HepG2 (cell line): ENCODE results near the gene RASL12. TPM values are rescaled to one million over a fixed set of nuclear protein-coding genes. Genes with fewer than 3 reads are reported as not detected.

Experiments
- CREB1 ChIP-seq, 2 experiments: fragments of 450-650 bp in 1 of 2; IDR thresholded peaks; 2 replicates each; pipeline ENCODE4 v1.6.1; 2016 to 2017; ENCODE audit warnings: control low read depth in 1 of 2, mild to moderate bottlenecking in 1 of 2, missing compliant biosample characterization in 1 of 2, missing genetic modification characterization in 1 of 2
- EEA1 ChIP-seq: sonication (generic); formaldehyde crosslinking; IDR thresholded peaks from 2 replicates; pipeline ENCODE4 v1.5.1; 2020; ENCODE audit warnings: mild to moderate bottlenecking, missing genetic modification reagents, borderline replicate concordance
- ELF4 ChIP-seq: sonication (generic); formaldehyde crosslinking; IDR thresholded peaks from 2 replicates; pipeline ENCODE4 v1.5.0; 2020; ENCODE audit warnings: missing genetic modification reagents, mild to moderate bottlenecking, moderate library complexity, borderline replicate concordance
- HOXD1 ChIP-seq: sonication (generic); formaldehyde crosslinking; IDR thresholded peaks from 2 replicates; pipeline ENCODE4 v1.5.0; 2020; ENCODE audit warnings: missing genetic modification reagents
- KLF6 ChIP-seq: IDR thresholded peaks from 2 replicates; pipeline ENCODE4 v1.8.0; 2016; ENCODE audit warnings: missing biosample characterization, missing genetic modification reagents
- MEIS1 ChIP-seq: sonication (generic); formaldehyde crosslinking; IDR thresholded peaks from 2 replicates; pipeline ENCODE4 v1.9.0; 2021; ENCODE audit warnings: mild to moderate bottlenecking, missing genetic modification reagents, moderate library complexity, borderline replicate concordance
- MTF2 ChIP-seq: sonication (generic); formaldehyde crosslinking; IDR thresholded peaks from 2 replicates; pipeline ENCODE4 v1.5.0; 2020; ENCODE audit warnings: missing genetic modification reagents, borderline replicate concordance
- NR0B2 ChIP-seq: sonication (generic); formaldehyde crosslinking; IDR thresholded peaks from 2 replicates; pipeline ENCODE4 v1.4.0; 2020; ENCODE audit warnings: mild to moderate bottlenecking, missing genetic modification reagents
- PCBP1 ChIP-seq: fragments of 200-400 bp; formaldehyde crosslinking; IDR thresholded peaks from 2 replicates; pipeline ENCODE4 v1.6.1; 2017; ENCODE audit warnings: mild to moderate bottlenecking, low read depth, low read length, borderline replicate concordance
- PHF8 ChIP-seq: sonication (generic); formaldehyde crosslinking; IDR thresholded peaks from 2 replicates; pipeline ENCODE4 v1.5.0; 2020; ENCODE audit warnings: missing genetic modification reagents
- REL ChIP-seq: sonication (generic); formaldehyde crosslinking; conservative IDR thresholded peaks from 2 replicates; pipeline ENCODE4 v1.8.0; 2022; ENCODE audit warnings: mild to moderate bottlenecking, missing genetic modification reagents, moderate library complexity
- SP4 ChIP-seq: sonication (generic); formaldehyde crosslinking; IDR thresholded peaks from 2 replicates; pipeline ENCODE4 v1.8.1; 2023; ENCODE audit warnings: mild to moderate bottlenecking, missing genetic modification reagents
- TAF15 ChIP-seq: fragments of 200-400 bp; formaldehyde crosslinking; IDR thresholded peaks from one replicate; pipeline ENCODE4 v1.6.1; 2018; ENCODE audit warnings: mild to moderate bottlenecking, low read depth, low read length; ENCODE audit not compliant: poor library complexity, severe bottlenecking
- TEAD3 ChIP-seq: optimal IDR thresholded peaks from 2 replicates; pipeline ENCODE3; 2016; ENCODE audit warnings: borderline replicate concordance
- TEF ChIP-seq: sonication (generic); formaldehyde crosslinking; IDR thresholded peaks from 2 replicates; pipeline ENCODE4 v1.5.0; 2020; ENCODE audit warnings: missing genetic modification reagents
- TSC22D2 ChIP-seq: sonication (generic); formaldehyde crosslinking; IDR thresholded peaks from 2 replicates; pipeline ENCODE4 v1.5.1; 2020; ENCODE audit warnings: missing genetic modification reagents, mild to moderate bottlenecking, borderline replicate concordance
- USF2 ChIP-seq, 2 experiments: sonication (generic) in 1 of 2; formaldehyde crosslinking in 1 of 2; IDR thresholded peaks; 2 replicates each; pipeline versions ENCODE4 v1.5.1 to v1.6.1; 2011 to 2020; ENCODE audit warnings: borderline replicate concordance in 1 of 2, low read depth in 1 of 2, low read length in 1 of 2, mild to moderate bottlenecking in 1 of 2, missing genetic modification reagents in 1 of 2, moderate library complexity in 1 of 2
- ZNF296 ChIP-seq: sonication (generic); formaldehyde crosslinking; conservative IDR thresholded peaks from 2 replicates; pipeline ENCODE4 v1.5.0; 2020; ENCODE audit warnings: mild to moderate bottlenecking, missing genetic modification reagents
- ZNF451 ChIP-seq: sonication (generic); formaldehyde crosslinking; IDR thresholded peaks from 2 replicates; pipeline ENCODE4 v1.5.0; 2020; ENCODE audit warnings: mild to moderate bottlenecking, missing genetic modification reagents
- ZNF598 ChIP-seq: sonication (generic); formaldehyde crosslinking; IDR thresholded peaks from 2 replicates; pipeline ENCODE4 v1.5.1; 2020; ENCODE audit warnings: mild to moderate bottlenecking, missing genetic modification reagents, borderline replicate concordance
- ZNF687 ChIP-seq: sonication (generic); formaldehyde crosslinking; IDR thresholded peaks from 2 replicates; pipeline ENCODE4 v1.5.1; 2020; ENCODE audit warnings: mild to moderate bottlenecking, missing genetic modification reagents, moderate library complexity
- polyA plus RNA-seq, 8 experiments: library from polyadenylated mRNA; depleted of rRNA in 3 of 8; stranded (reverse) in 7 of 8; unstranded in 1 of 8; fragments of >200 nt; fragmentation: Illumina TruSeq in 4 of 8; extraction: Trizol in 4 of 8; gene quantifications; 2 replicates each; pipeline versions ENCODE4 v1.2.1 to v1.2.3, GENCODE V29; 2011 to 2016; ENCODE audit warnings: low read depth in 4 of 8, missing spikeins in 1 of 8, mixed read lengths in 1 of 8; ENCODE audit not compliant: insufficient read depth in 1 of 8
- total RNA-seq, 5 experiments: library from RNA; depleted of rRNA; stranded (reverse); fragments of >200 nt; fragmentation: Illumina TruSeq; extraction: Trizol; gene quantifications; 2 replicates each; pipeline ENCODE4 v1.2.3, GENCODE V29; 2016; ENCODE audit warnings: low read depth in 1 of 5

Gene RASL12
- total and polyA plus RNA-seq, 2 of the 13 experiments (the other 11 are each of a cell fraction or from before 2014, with no cell fraction given), result 0.16 to 0.55 TPM

- TF ChIP-seq ZNF687 (CRISPR knock-in tag), result peak; percentile 80
- TF ChIP-seq PCBP1, result no peak
- TF ChIP-seq ELF4 (CRISPR knock-in tag), result no peak
- no peak for TF ChIP-seq USF2 (IDR thresholded peaks at IDR 0.05; ENCODE audit: low read depth, low read length)
- TF ChIP-seq USF2 (CRISPR knock-in tag; IDR thresholded peaks at IDR 0.05; ENCODE audit: borderline replicate concordance), result no peak
- no peak for TF ChIP-seq EEA1
- TF ChIP-seq SP4 (CRISPR knock-in tag), result peak; percentile 56; the same call in 1 of the 2 replicates
- no peak for TF ChIP-seq TAF15
- no peak for TF ChIP-seq TSC22D2 (CRISPR knock-in tag)
- no peak for TF ChIP-seq TEF (CRISPR knock-in tag)
- 0 out of 2 replicates have a peak, but pooled peaks have one; percentile 64 for TF ChIP-seq MTF2 (CRISPR knock-in tag)
- TF ChIP-seq MEIS1 (CRISPR knock-in tag), result peak; percentile 71; the same call in 1 of the 2 replicates
- no peak for TF ChIP-seq ZNF598 (CRISPR knock-in tag)
- TF ChIP-seq HOXD1 (CRISPR knock-in tag), result no peak; the same call in 1 of the 2 replicates
- TF ChIP-seq TEAD3 (CRISPR knock-in tag), result no peak
- TF ChIP-seq ZNF451 (CRISPR knock-in tag), result peak; percentile 52; the same call in 1 of the 2 replicates
- no peak for TF ChIP-seq ZNF296 (CRISPR knock-in tag)
- no peak for TF ChIP-seq REL
- TF ChIP-seq CREB1 (IDR thresholded peaks at IDR 0.05), result no peak
- no peak for TF ChIP-seq CREB1 (CRISPR knock-in tag; IDR thresholded peaks at IDR 0.05)
- TF ChIP-seq PHF8 (CRISPR knock-in tag), result peak; percentile 95
- TF ChIP-seq NR0B2 (CRISPR knock-in tag), result no peak
- peak; percentile 52; the same call in 1 of the 2 replicates for TF ChIP-seq KLF6
Observed at GRCh38 chr15:65028921-65029735, 38.7 kb downstream of the RASL12 start, which contains the start of gene MTFMT (continued).
